Thyroid gland (tissue), 4 donors: ENCODE data around the gene CNTN1. TPM values are rescaled to one million over a fixed set of nuclear protein-coding genes. Genes with fewer than 3 reads are reported as not detected.

Source experiments
- DNase-seq, 2 donors: peaks; one replicate each; pipeline ENCODE4 v3.0.0-alpha.2; 2019
- H3K27ac ChIP-seq, 3 donors: fragments of 200-600 bp; sonication (generic); 1 replicate in 2 of 3; 2 replicates in 1 of 3; pipeline ENCODE4 v1.5.1; 2016 to 2019; ENCODE audit warnings: mild to moderate bottlenecking in 1 of 3, moderate library complexity in 1 of 3
- H3K27me3 ChIP-seq: fragments of 200-600 bp; sonication (generic); one replicate; pipeline ENCODE4 v1.5.1; 2019
- H3K36me3 ChIP-seq, 2 donors: fragments of 200-600 bp; sonication (generic); one replicate each; pipeline ENCODE4 v1.5.1; 2016 to 2019
- H3K4me1 ChIP-seq, 2 donors: fragments of 200-600 bp; sonication (generic); one replicate each; pipeline ENCODE4 v1.5.1; 2017 to 2019
- H3K4me3 ChIP-seq, 3 donors: fragments of 200-600 bp; sonication (generic); replicated peaks in 1 of 3; 1 replicate in 2 of 3; 2 replicates in 1 of 3; pipeline ENCODE4 v1.5.1; 2016; ENCODE audit warnings: mild to moderate bottlenecking in 1 of 3
- H3K9me3 ChIP-seq: fragments of 200-600 bp; sonication (generic); one replicate; pipeline ENCODE4 v1.5.1; 2017
- CTCF ChIP-seq, 6 experiments: fragments of 200-600 bp in 3 of 6; fragments of 450-650 bp in 3 of 6; sonication (generic) in 3 of 6; IDR thresholded peaks; one replicate each; pipeline ENCODE4 v1.5.1; 2016 to 2019; ENCODE audit warnings: antibody characterized with exemption in 6 of 6, mild to moderate bottlenecking in 2 of 6, inconsistent platforms in 1 of 6, moderate library complexity in 1 of 6
- POLR2A ChIP-seq, 2 donors: fragments of 450-650 bp; IDR thresholded peaks; one replicate each; pipeline ENCODE4 v1.6.1; 2017; ENCODE audit warnings: antibody characterized with exemption in 2 of 2, mild to moderate bottlenecking in 2 of 2, moderate library complexity in 1 of 2
- WGBS, 2 donors: methylation state at CpG; one replicate each; pipeline ENCODE4 v1.1.5; 2017; 5-methylcytosine and 5-hydroxymethylcytosine counted together
- intact Hi-C: fragments of 100-400 bp; cut with DNase I; formaldehyde crosslinking; loops from one replicate; pipeline ENCODE4 v1.15.1; 2023
- total RNA-seq, 4 donors: library from RNA; depleted of rRNA; stranded (reverse); fragments of >200 nt; gene quantifications; one replicate each; pipeline ENCODE4 v1.2.3, GENCODE V29; 2016

CNTN1 gene
- total RNA-seq, 4 donors from 2014 or later = 1.9 to 2.7 (median 2.0) TPM

- intact Hi-C loops = no loop called here
- no peaks in the 10 kb centered on the region for H3K36me3 ChIP-seq
- H3K4me3 ChIP-seq = no peak overlapping the region
- H3K9me3 ChIP-seq = no peaks in the 10 kb centered on the region
- DNase-seq = no peak
- no peaks in the 10 kb centered on the region for H3K4me1 ChIP-seq
- WGBS, 2 donors = 78 to 80% methylated on average over 1 of the region's 1 CpG
- H3K27me3 ChIP-seq = no peaks in the 10 kb centered on the region
- TF ChIP-seq POLR2A (IDR thresholded peaks at IDR 0.05) = no peak
- TF ChIP-seq CTCF (IDR thresholded peaks at IDR 0.05) = no peak
- no peak overlapping the region for H3K27ac ChIP-seq
These were observed 36.8 kb upstream of the CNTN1 start for GRCh38 chr12:40655451-40655850.

- WGBS, 2 donors = 83 to 97% methylated on average over 3 to 4 of the region's 4 CpGs
These were observed 29.9 kb upstream of the CNTN1 start for GRCh38 chr12:40662366-40662765.

GRCh38 chr12:40663781-40664180 lies 28.5 kb upstream of the CNTN1 start:
- Histone ChIP-seq H3K27ac (no peak overlapping the region), H3K27me3 (no peaks in the 10 kb centered on the region), H3K36me3 (no peaks in the 10 kb centered on the region), H3K4me1 (no peaks in the 10 kb centered on the region), H3K9me3 (no peaks in the 10 kb centered on the region), H3K4me3 (no peak overlapping the region)
- WGBS, 2 donors = 60 to 77% methylated on average over 1 of the region's 1 CpG
- no peak for DNase-seq
- intact Hi-C loops = no loop called here
- no peak for TF ChIP-seq POLR2A (IDR thresholded peaks at IDR 0.05)
- TF ChIP-seq CTCF (IDR thresholded peaks at IDR 0.05) = no peak

More at GRCh38 chr12:40662366-40662765, 29.9 kb upstream of the CNTN1 start:
- Histone ChIP-seq H3K36me3 (no peaks in the 10 kb centered on the region), H3K4me1 (no peaks in the 10 kb centered on the region), H3K27ac (no peak overlapping the region), H3K27me3 (no peaks in the 10 kb centered on the region), H3K9me3 (no peaks in the 10 kb centered on the region), H3K4me3 (no peak overlapping the region)
- intact Hi-C loops = no loop called here
- no peak for TF ChIP-seq POLR2A (IDR thresholded peaks at IDR 0.05)
- TF ChIP-seq CTCF (IDR thresholded peaks at IDR 0.05) = no peak
- no peak for DNase-seq

GRCh38 chr12:40668099-40668529 lies 24.1 kb upstream of the CNTN1 start:
- no peaks in the 10 kb centered on the region for H3K27me3 ChIP-seq
- H3K4me3 ChIP-seq = no peak overlapping the region
- no peaks in the 10 kb centered on the region for H3K9me3 ChIP-seq
- 35 to 56% methylated on average over 1 of the region's 1 CpG for WGBS, 2 donors
- H3K27ac ChIP-seq = no peak overlapping the region
- TF ChIP-seq CTCF (IDR thresholded peaks at IDR 0.05) = no peak
- TF ChIP-seq POLR2A (IDR thresholded peaks at IDR 0.05) = no peak
- H3K36me3 ChIP-seq = no peaks in the 10 kb centered on the region
- H3K4me1 ChIP-seq = no peaks in the 10 kb centered on the region
- DNase-seq = no peak
- intact Hi-C loops = no loop called here

- TF ChIP-seq POLR2A (IDR thresholded peaks at IDR 0.05) = no peak
- TF ChIP-seq CTCF (IDR thresholded peaks at IDR 0.05) = no peak
- no peak overlapping the region for H3K4me3 ChIP-seq
These were observed 19.4 kb upstream of the CNTN1 start for GRCh38 chr12:40672741-40673271.

More at GRCh38 chr12:40672741-40673271, 19.4 kb upstream of the CNTN1 start:
- H3K4me1 ChIP-seq = no peaks in the 10 kb centered on the region
- H3K27me3 ChIP-seq = no peaks in the 10 kb centered on the region
- 37 to 47% methylated on average over 2 of the region's 2 CpGs for WGBS, 2 donors
- intact Hi-C loops = no loop called here
- no peak overlapping the region for H3K27ac ChIP-seq
- no peaks in the 10 kb centered on the region for H3K9me3 ChIP-seq
- H3K36me3 ChIP-seq = no peaks in the 10 kb centered on the region
- no peak for DNase-seq
